Neural progenitor cell (in vitro differentiated cells): ENCODE data around the gene RBM17. TPM values are rescaled to one million over a fixed set of nuclear protein-coding genes. Genes with fewer than 3 reads are reported as not detected.
A peak's percentile ranks its signal among the peaks of the same experiment; 100 is the strongest.

Experiments used
- DNase-seq: peaks from one replicate; pipeline ENCODE4 v3.0.0-alpha.2; 2016; ENCODE audit warnings: low spot score
- H2AFZ ChIP-seq: fragments of 200-600 bp; sonication (generic); replicated peaks from 2 replicates; pipeline ENCODE4 v1.6.1; 2016; ENCODE audit warnings: antibody characterized with exemption
- H3F3A ChIP-seq: fragments of 200-600 bp; sonication (generic); 2 replicates; pipeline ENCODE4 v1.6.1; 2016; ENCODE audit warnings: antibody characterized with exemption, low read depth
- H3K27ac ChIP-seq: fragments of 200-600 bp; sonication (generic); 2 replicates; pipeline ENCODE4 v1.5.1; 2016; ENCODE audit warnings: mild to moderate bottlenecking
- H3K27me3 ChIP-seq: fragments of 200-600 bp; sonication (generic); 2 replicates; pipeline ENCODE4 v1.6.1; 2016; ENCODE audit warnings: mild to moderate bottlenecking, moderate library complexity
- H3K36me3 ChIP-seq: fragments of 200-600 bp; sonication (generic); 2 replicates; pipeline ENCODE4 v1.5.1; 2016
- H3K4me1 ChIP-seq: fragments of 200-600 bp; sonication (generic); 2 replicates; pipeline ENCODE4 v1.6.1; 2016; ENCODE audit warnings: mixed run types
- H3K4me2 ChIP-seq: fragments of 200-600 bp; sonication (generic); 2 replicates; pipeline ENCODE4 v1.6.1; 2016
- H3K4me3 ChIP-seq: fragments of 200-600 bp; sonication (generic); 2 replicates; pipeline ENCODE4 v1.5.1; 2016
- H3K79me2 ChIP-seq: fragments of 200-600 bp; sonication (generic); 2 replicates; pipeline ENCODE4 v1.6.1; 2016; ENCODE audit warnings: low read depth
- H3K9ac ChIP-seq: fragments of 200-600 bp; sonication (generic); 2 replicates; pipeline ENCODE4 v1.6.1; 2016
- H3K9me3 ChIP-seq: fragments of 200-600 bp; sonication (generic); 2 replicates; pipeline ENCODE4 v1.5.1; 2016; ENCODE audit warnings: low read depth
- H4K20me1 ChIP-seq: fragments of 200-600 bp; sonication (generic); 2 replicates; pipeline ENCODE4 v1.6.1; 2016; ENCODE audit warnings: low read depth
- H3K27ac Mint-ChIP-seq: 3 replicates; pipeline ENCODE4 v1.8.0; 2021; ENCODE audit warnings: mixed read lengths
- H3K27me3 Mint-ChIP-seq: 2 replicates; pipeline ENCODE4 v1.8.0; 2022; ENCODE audit warnings: low read depth, mild to moderate bottlenecking, inconsistent platforms, moderate library complexity, mixed read lengths; ENCODE audit not compliant: insufficient read depth
- H3K36me3 Mint-ChIP-seq: 3 replicates; pipeline ENCODE4 v1.8.0; 2021; ENCODE audit warnings: mixed read lengths
- H3K4me1 Mint-ChIP-seq: 3 replicates; pipeline ENCODE4 v1.8.0; 2021; ENCODE audit warnings: mixed read lengths
- H3K4me3 Mint-ChIP-seq: 3 replicates; pipeline ENCODE4 v1.8.0; 2021; ENCODE audit warnings: mild to moderate bottlenecking, moderate library complexity, mixed read lengths
- H3K9me3 Mint-ChIP-seq: 3 replicates; pipeline ENCODE4 v1.8.0; 2020; ENCODE audit warnings: mixed read lengths
- CTCF ChIP-seq: fragments of 200-600 bp; sonication (generic); IDR thresholded peaks from 2 replicates; pipeline ENCODE4 v1.5.1; 2017; ENCODE audit warnings: antibody characterized with exemption, mild to moderate bottlenecking
- EZH2 ChIP-seq: fragments of 200-600 bp; sonication (generic); IDR thresholded peaks from 2 replicates; pipeline ENCODE4 v1.6.1; 2017; ENCODE audit warnings: antibody characterized with exemption, mild to moderate bottlenecking, moderate library complexity
- EZH2phosphoT487 ChIP-seq: fragments of 200-600 bp; sonication (generic); IDR thresholded peaks from 2 replicates; pipeline ENCODE4 v1.6.1; 2017; ENCODE audit warnings: antibody characterized with exemption
- total RNA-seq: library from RNA; depleted of rRNA; stranded (reverse); fragments of >200 nt; gene quantifications from 2 replicates; pipeline ENCODE4 v1.2.3, GENCODE V29; 2015; ENCODE audit warnings: low replicate concordance

The RBM17 gene
- total RNA-seq, 1 donor from 2014 or later = 73.6 TPM

- H3K27me3 Mint-ChIP-seq = peaks cover 12% of the 10 kb centered on the region
- Histone ChIP-seq H3F3A (no peaks in the 10 kb centered on the region), H3K4me2 (no peak overlapping the region), H3K9me3 (no peaks in the 10 kb centered on the region), H3K4me1 (no peaks in the 10 kb centered on the region), H4K20me1 (no peaks in the 10 kb centered on the region), H3K27me3 (no peaks in the 10 kb centered on the region), H3K9ac (no peak overlapping the region), H3K4me3 (no peak overlapping the region), H3K79me2 (no peaks in the 10 kb centered on the region), H3K27ac (no peak overlapping the region), H2AFZ (no peak overlapping the region), H3K36me3 (no peaks in the 10 kb centered on the region)
- no peaks in the 10 kb centered on the region for H3K36me3 Mint-ChIP-seq
- no peak for DNase-seq
- peaks cover 3% of the 10 kb centered on the region for H3K9me3 Mint-ChIP-seq
- no peak overlapping the region for H3K4me3 Mint-ChIP-seq
- H3K27ac Mint-ChIP-seq = no peak overlapping the region
- peaks cover 5% of the 10 kb centered on the region for H3K4me1 Mint-ChIP-seq
- TF ChIP-seq EZH2phosphoT487 = no peak
- no peak for TF ChIP-seq CTCF
- no peak for TF ChIP-seq EZH2
Measured at GRCh38 chr10:6082496-6083395, 6.1 kb upstream of the RBM17 start.

DNA sequence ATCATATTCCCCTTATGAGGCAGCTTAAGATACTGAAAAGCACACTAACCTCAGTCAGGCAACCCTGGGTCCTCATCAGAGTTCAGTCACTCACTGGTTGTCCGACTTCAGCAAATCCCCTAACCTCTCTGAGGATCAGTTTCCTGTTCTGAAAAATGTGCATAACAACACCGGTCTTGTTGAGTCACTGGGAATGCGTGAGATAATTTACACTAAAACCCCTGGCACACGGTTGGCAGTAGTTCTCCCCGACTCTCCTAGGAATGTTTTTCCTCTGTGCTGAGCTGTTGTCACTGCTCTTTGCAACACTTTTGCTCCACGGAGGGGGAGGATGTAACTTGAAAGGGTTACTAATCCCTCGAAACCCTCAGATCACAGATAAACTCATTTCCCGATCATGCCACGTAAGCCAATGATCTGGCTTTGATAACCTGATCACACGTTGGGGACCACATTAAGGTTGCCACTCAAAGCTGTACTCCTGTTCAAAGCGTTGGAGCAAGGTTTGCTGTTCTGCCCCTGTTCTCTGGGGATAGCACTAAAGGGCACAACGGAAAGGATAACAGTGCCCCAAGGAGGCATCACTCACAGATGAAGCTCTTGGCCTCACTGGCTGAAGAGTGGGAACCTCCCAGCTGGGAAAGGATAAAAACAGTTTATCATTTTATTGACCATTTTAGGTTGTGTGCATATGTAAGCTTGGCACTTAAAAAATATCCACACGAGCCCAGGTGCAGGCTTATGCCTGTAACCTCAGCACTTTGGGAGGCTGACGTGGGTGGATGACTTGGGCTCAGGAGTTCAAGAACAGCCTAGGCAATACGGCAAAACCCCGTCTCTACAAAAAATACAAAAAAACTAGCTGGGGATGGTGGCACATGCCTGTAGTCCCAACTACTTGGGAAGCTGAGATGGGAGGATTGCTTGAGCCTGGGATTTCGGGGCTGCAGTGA is 5.0 kb upstream of the RBM17 start:
- no peak overlapping the region for H3K27ac ChIP-seq
- peaks cover 12% of the 10 kb centered on the region for H3K27me3 Mint-ChIP-seq
- H3K9me3 ChIP-seq = no peaks in the 10 kb centered on the region
- no peak for DNase-seq
- no peaks in the 10 kb centered on the region for H3K79me2 ChIP-seq
- TF ChIP-seq EZH2 = no peak
- peaks cover 9% of the 10 kb centered on the region for H3K4me1 Mint-ChIP-seq
- H3K4me3 Mint-ChIP-seq = no peak overlapping the region
- no peak overlapping the region for H3K9ac ChIP-seq
- H2AFZ ChIP-seq = no peak overlapping the region
- no peaks in the 10 kb centered on the region for H3K36me3 ChIP-seq
- peaks cover 8% of the 10 kb centered on the region for H3K9me3 Mint-ChIP-seq
- H3K4me3 ChIP-seq = no peak overlapping the region
- H3K27me3 ChIP-seq = no peaks in the 10 kb centered on the region
- no peak overlapping the region for H3K4me2 ChIP-seq
- H3K36me3 Mint-ChIP-seq = no peaks in the 10 kb centered on the region
- no peaks in the 10 kb centered on the region for H4K20me1 ChIP-seq
- no peak overlapping the region for H3K27ac Mint-ChIP-seq
- no peaks in the 10 kb centered on the region for H3F3A ChIP-seq
- no peaks in the 10 kb centered on the region for H3K4me1 ChIP-seq

GRCh38 chr10:6086375-6087233 is 2.2 kb upstream of the RBM17 start:
- Histone ChIP-seq H3K79me2 (peaks cover 25% of the 10 kb centered on the region), H3K27me3 (no peaks in the 10 kb centered on the region), H3K4me3 (no peak overlapping the region), H3F3A (no peaks in the 10 kb centered on the region), H3K9me3 (no peaks in the 10 kb centered on the region), H3K4me2 (no peak overlapping the region), H3K4me1 (peaks cover 15% of the 10 kb centered on the region), H3K9ac (no peak overlapping the region), H4K20me1 (peaks cover 25% of the 10 kb centered on the region), H3K27ac (no peak overlapping the region), H3K36me3 (no peaks in the 10 kb centered on the region), H2AFZ (peak overlapping the region; percentile 58)
- Mint-ChIP-seq H3K27me3 (peaks cover 13% of the 10 kb centered on the region), H3K27ac (no peak overlapping the region), H3K36me3 (no peaks in the 10 kb centered on the region), H3K4me3 (no peak overlapping the region), H3K4me1 (peaks cover 27% of the 10 kb centered on the region), H3K9me3 (peaks cover 8% of the 10 kb centered on the region)
- peak; percentile 93 for DNase-seq
- TF ChIP-seq CTCF (peak; percentile 94), EZH2 (no peak), EZH2phosphoT487 (no peak)
